K562 (cell line): ENCODE measurements around the gene HAPLN3. TPM values are rescaled to one million over a fixed set of nuclear protein-coding genes. Genes with fewer than 3 reads are reported as not detected.

ENCODE experiments used
- ARID4B ChIP-seq: sonication (generic); formaldehyde crosslinking; IDR thresholded peaks from 2 replicates; pipeline ENCODE4 v1.8.0; 2022; ENCODE audit warnings: mild to moderate bottlenecking, missing genetic modification reagents
- CBFA2T2 ChIP-seq: fragments of 450-650 bp; conservative IDR thresholded peaks from 2 replicates; pipeline ENCODE4 v1.6.1; 2017; ENCODE audit warnings: mild to moderate bottlenecking
- CHD2 ChIP-seq: IDR thresholded peaks from 2 replicates; pipeline ENCODE4 v1.6.1; 2011; ENCODE audit warnings: low read depth, low read length
- CREB3L1 ChIP-seq: fragments of 450-650 bp; IDR thresholded peaks from 2 replicates; pipeline ENCODE4 v1.6.1; 2014; ENCODE audit warnings: low read depth, mild to moderate bottlenecking, moderate library complexity, borderline replicate concordance
- DIDO1 ChIP-seq: fragments of 450-650 bp; IDR thresholded peaks from 2 replicates; pipeline ENCODE4 v1.6.1; 2016; ENCODE audit warnings: low read depth, missing biosample characterization, missing genetic modification characterization
- EZH2 ChIP-seq: IDR thresholded peaks from 2 replicates; pipeline ENCODE4 v1.6.1; 2012; ENCODE audit warnings: low read depth, mild to moderate bottlenecking, inconsistent platforms, low read length, borderline replicate concordance
- HNRNPH1 ChIP-seq: fragments of 200-400 bp; formaldehyde crosslinking; optimal IDR thresholded peaks from 2 replicates; pipeline ENCODE3; 2017; ENCODE audit warnings: low read depth, mild to moderate bottlenecking, low read length, moderate library complexity
- JUN ChIP-seq, 2 experiments: sonication (generic) in 1 of 2; formaldehyde crosslinking in 1 of 2; IDR thresholded peaks; 2 replicates each; pipeline versions ENCODE4 v1.6.1 to v1.8.0; 2012 to 2022; ENCODE audit warnings: borderline replicate concordance in 2 of 2, mild to moderate bottlenecking in 2 of 2, improper control_type of control experiment in 1 of 2, low read depth in 1 of 2, low read length in 1 of 2, missing genetic modification reagents in 1 of 2
- JUND ChIP-seq, 2 experiments: IDR thresholded peaks; 2 replicates in 1 of 2; 3 replicates in 1 of 2; pipeline ENCODE4 v1.6.1; 2011; ENCODE audit warnings: borderline replicate concordance in 2 of 2, low read depth in 2 of 2, low read length in 2 of 2, improper control_type of control experiment in 1 of 2, missing biosample characterization in 1 of 2, missing genetic modification characterization in 1 of 2, missing genetic modification reagents in 1 of 2
- KAT2B ChIP-seq: IDR thresholded peaks from one replicate; pipeline ENCODE4 v1.6.1; 2012; ENCODE audit warnings: low read depth, mild to moderate bottlenecking, control low read depth, inconsistent platforms, low read length, moderate library complexity
- MEF2A ChIP-seq: IDR thresholded peaks from 2 replicates; pipeline ENCODE4 v1.6.1; 2011; ENCODE audit warnings: low read depth, mild to moderate bottlenecking, low read length, moderate library complexity; ENCODE audit not compliant: control insufficient read depth
- MXI1 ChIP-seq: IDR thresholded peaks from 2 replicates; pipeline ENCODE4 v1.6.1; 2011; ENCODE audit warnings: low read depth, mild to moderate bottlenecking, improper control_type of control experiment, low read length
- NEUROD1 ChIP-seq: fragments of 150-350 bp; IDR thresholded peaks from 2 replicates; pipeline ENCODE4 v1.6.1; 2014; ENCODE audit warnings: borderline replicate concordance, low read length, low read depth; ENCODE audit not compliant: partially characterized antibody
- NFIC ChIP-seq: fragments of 450-650 bp; IDR thresholded peaks from 2 replicates; pipeline ENCODE4 v1.6.1; 2017; ENCODE audit warnings: mild to moderate bottlenecking, inconsistent platforms
- POLR2AphosphoS5 ChIP-seq: IDR thresholded peaks from 2 replicates; pipeline ENCODE4 v1.6.1; 2011; ENCODE audit warnings: mild to moderate bottlenecking, low read depth, low read length, moderate library complexity; ENCODE audit not compliant: control insufficient read depth, insufficient read depth
- PRPF4 ChIP-seq: fragments of 200-400 bp; formaldehyde crosslinking; IDR thresholded peaks from one replicate; pipeline ENCODE4 v1.6.1; 2017; ENCODE audit warnings: low read length, low read depth, mild to moderate bottlenecking; ENCODE audit not compliant: insufficient read depth, poor library complexity, severe bottlenecking
- RAD21 ChIP-seq, 2 experiments: fragments of 250-450 bp in 1 of 2; fragments of 450-650 bp in 1 of 2; sonication (Bioruptor Pico) in 1 of 2; formaldehyde crosslinking in 1 of 2; IDR thresholded peaks in 1 of 2; conservative IDR thresholded peaks in 1 of 2; 2 replicates each; pipeline versions ENCODE4 v1.4.0 to v1.8.0; 2020 to 2022; ENCODE audit warnings: mild to moderate bottlenecking in 2 of 2, moderate library complexity in 1 of 2
- RFX7 ChIP-seq: fragments of 250-450 bp; sonication (Bioruptor Pico); IDR thresholded peaks from 2 replicates; pipeline ENCODE4 v1.5.1; 2021; ENCODE audit warnings: mild to moderate bottlenecking
- SIN3B ChIP-seq: fragments of 450-650 bp; IDR thresholded peaks from 2 replicates; pipeline ENCODE4 v1.6.1; 2017; ENCODE audit warnings: low read depth, mild to moderate bottlenecking, moderate library complexity
- SRSF7 ChIP-seq: fragments of 200-400 bp; formaldehyde crosslinking; optimal IDR thresholded peaks from 2 replicates; pipeline ENCODE3; 2017; ENCODE audit warnings: mild to moderate bottlenecking, low read depth, low read length
- TCF3 ChIP-seq: sonication (generic); formaldehyde crosslinking; IDR thresholded peaks from 2 replicates; pipeline ENCODE4 v1.4.0; 2020; ENCODE audit warnings: mild to moderate bottlenecking, missing genetic modification reagents
- ZBED1 ChIP-seq: IDR thresholded peaks from 2 replicates; pipeline ENCODE4 v1.6.1; 2014
- ZFP30 ChIP-seq: fragments of 250-450 bp; sonication (Bioruptor Pico); IDR thresholded peaks from 2 replicates; pipeline ENCODE4 v1.8.0; 2022; ENCODE audit warnings: moderate library complexity, mild to moderate bottlenecking, inconsistent platforms, borderline replicate concordance
- ZNF3 ChIP-seq: fragments of 250-450 bp; sonication (Bioruptor Pico); IDR thresholded peaks from 2 replicates; pipeline ENCODE4 v1.5.0; 2021; ENCODE audit warnings: mild to moderate bottlenecking, moderate library complexity
- polyA plus RNA-seq, 8 experiments: library from polyadenylated mRNA; depleted of rRNA in 4 of 8; stranded (reverse) in 5 of 8; unstranded in 3 of 8; fragments of >200 nt; fragmentation: Nextera tagmentation in 2 of 8; fragmentation: Illumina TruSeq in 1 of 8; extraction: Ambion mirVana in 2 of 8; extraction: Trizol in 1 of 8; gene quantifications; 2 replicates each; pipeline versions ENCODE4 v1.2.1 to v1.2.3, GENCODE V29; 2011 to 2014; ENCODE audit warnings: inconsistent platforms in 1 of 8, missing spikeins in 1 of 8
- total RNA-seq, 7 experiments: library from RNA; depleted of rRNA in 6 of 7; stranded (reverse); fragments of >200 nt in 6 of 7; fragmentation: Illumina TruSeq in 2 of 7; extraction: Trizol in 2 of 7; gene quantifications; 2 replicates each; pipeline versions ENCODE4 v1.2.1 to v1.2.3, GENCODE V29; 2011 to 2021; ENCODE audit warnings: low replicate concordance in 1 of 7

HAPLN3 gene
- total and polyA plus RNA-seq, 9 of the 15 experiments (the other 6 are each of a cell fraction or from before 2014, with no cell fraction given), result 0.04 to 2.4 (median 0.65) TPM

GRCh38 chr15:88911766-88912118 lies 16.4 kb upstream of the HAPLN3 start (continued):
- TF ChIP-seq ARID4B (0 out of 2 replicates have a peak, but pooled peaks have one; percentile 10), RAD21 (CRISPR knock-in tag; conservative IDR thresholded peaks at IDR 0.05 in 1 of 2, IDR thresholded peaks at IDR 0.05 in 1 of 2) (peak in 1 of 2 experiments; percentile 17; a peak in 1 of 4 replicates), SRSF7 (no peak), PRPF4 (no peak), NFIC (no peak), KAT2B (no peak), ZBED1 (no peak), MEF2A (peak; percentile 97), RFX7 (CRISPR knock-in tag) (no peak), CHD2 (no peak), CBFA2T2 (no peak), NEUROD1 (no peak), EZH2 (no peak), ZNF3 (no peak), JUND (IDR thresholded peaks at IDR 0.05; ENCODE audit: borderline replicate concordance, low read depth, low read length) (peak; percentile 82), JUND (tag; IDR thresholded peaks at IDR 0.05; ENCODE audit: borderline replicate concordance, low read depth, low read length) (peak; percentile 62; the same call in 1 of the 3 replicates), POLR2AphosphoS5 (no peak), SIN3B (no peak), MXI1 (no peak), CREB3L1 (no peak), DIDO1 (no peak), HNRNPH1 (no peak), ZFP30 (CRISPR knock-in tag) (no peak), TCF3 (CRISPR knock-in tag) (no peak), JUN (IDR thresholded peaks at IDR 0.05; ENCODE audit: borderline replicate concordance, low read depth, low read length) (peak; percentile 85), JUN (CRISPR knock-in tag; IDR thresholded peaks at IDR 0.05; ENCODE audit: borderline replicate concordance) (peak; percentile 82; the same call in 1 of the 2 replicates)
